ENCODE data around the gene AMZ1.
"Not testable (repeated sequence)": the region's sequence is repeated elsewhere in the genome, so short reads cannot be mapped to it uniquely, and the experiment has no call there.

Gene AMZ1

GRCh38 chr7:2727206-2727605 lies 39.2 kb downstream of the AMZ1 start:
- DNase-seq (ENCODE audit: low read depth in 2 of 2), result not testable (repeated sequence)

GRCh38 chr7:2728316-2729030 lies 40.5 kb downstream of the AMZ1 start:
- no peak for DNase-seq (ENCODE audit: low read depth in 2 of 2)

- DNase-seq (ENCODE audit: low read depth in 2 of 2), result no peak
These were observed 41.3 kb downstream of the AMZ1 start for GRCh38 chr7:2729031-2729892.

- DNase-seq (ENCODE audit: low read depth in 2 of 2), result no peak
These were observed 42.1 kb downstream of the AMZ1 start for GRCh38 chr7:2729893-2730716.

GRCh38 chr7:2730846-2731770 lies 43.1 kb downstream of the AMZ1 start:
- DNase-seq (ENCODE audit: low read depth in 2 of 2), result no peak

GRCh38 chr7:2732388-2732787 lies 44.4 kb downstream of the AMZ1 start:
- no peak for DNase-seq (ENCODE audit: low read depth in 2 of 2)

- DNase-seq (ENCODE audit: low read depth in 2 of 2), result no peak
These were observed 45.1 kb downstream of the AMZ1 start for GRCh38 chr7:2732959-2733584.

GRCh38 chr7:2734084-2734686 lies 46.2 kb downstream of the AMZ1 start:
- DNase-seq (ENCODE audit: low read depth in 2 of 2), result no peak

GRCh38 chr7:2734751-2735571 lies 47.0 kb downstream of the AMZ1 start:
- no peak for DNase-seq (ENCODE audit: low read depth in 2 of 2)

GRCh38 chr7:2735744-2736143 lies 47.7 kb downstream of the AMZ1 start:
- DNase-seq (ENCODE audit: low read depth in 2 of 2), result no peak

GRCh38 chr7:2736411-2736914 lies 48.5 kb downstream of the AMZ1 start:
- DNase-seq (ENCODE audit: low read depth in 2 of 2), result no peak

GRCh38 chr7:2737005-2737743 lies 49.2 kb downstream of the AMZ1 start:
- DNase-seq (ENCODE audit: low read depth in 2 of 2), result not testable (repeated sequence)

- no peak for DNase-seq (ENCODE audit: low read depth in 2 of 2)
These were observed 50.0 kb downstream of the AMZ1 start for GRCh38 chr7:2737771-2738540.

- no peak for DNase-seq (ENCODE audit: low read depth in 2 of 2)
These were observed 51.0 kb downstream of the AMZ1 start for GRCh38 chr7:2738766-2739549.

GRCh38 chr7:2743523-2744185 lies 55.7 kb downstream of the AMZ1 start:
- not testable (repeated sequence) for DNase-seq (ENCODE audit: low read depth in 2 of 2)

GRCh38 chr7:2748684-2749083 lies 60.7 kb downstream of the AMZ1 start:
- not testable (repeated sequence) for DNase-seq (ENCODE audit: low read depth in 2 of 2)
